HEK293 (cell line): Measurements from ENCODE around the gene NRL.
A peak's percentile ranks its signal among the peaks of the same experiment; 100 is the strongest.

Experiments used
- GLI2 ChIP-seq: fragments of 450-650 bp; formaldehyde crosslinking; IDR thresholded peaks from 2 replicates; pipeline ENCODE4; 2017; ENCODE audit warnings: missing biosample characterization, missing genetic modification characterization, low read depth, borderline replicate concordance
- HOXD13 ChIP-seq: sonication (generic); formaldehyde crosslinking; IDR thresholded peaks from 2 replicates; pipeline ENCODE4 v1.8.0; 2022; ENCODE audit warnings: missing genetic modification reagents, borderline replicate concordance
- KLF8 ChIP-seq: fragments of 450-650 bp; formaldehyde crosslinking; IDR thresholded peaks from 2 replicates; pipeline ENCODE4 v1.5.1; 2016; ENCODE audit warnings: missing biosample characterization, missing genetic modification characterization
- MEIS1 ChIP-seq: sonication (generic); formaldehyde crosslinking; IDR thresholded peaks from 2 replicates; pipeline ENCODE4 v1.8.1; 2022; ENCODE audit warnings: missing genetic modification reagents, mild to moderate bottlenecking, borderline replicate concordance
- REST ChIP-seq: fragments of 450-650 bp; formaldehyde crosslinking; IDR thresholded peaks from 2 replicates; pipeline ENCODE4 v1.5.1; 2016; ENCODE audit warnings: missing biosample characterization, missing genetic modification characterization
- SP2 ChIP-seq: fragments of 450-650 bp; formaldehyde crosslinking; IDR thresholded peaks from 2 replicates; pipeline ENCODE4 v1.5.1; 2016; ENCODE audit warnings: missing biosample characterization, missing genetic modification characterization
- YY1 ChIP-seq: fragments of 450-650 bp; formaldehyde crosslinking; IDR thresholded peaks from 2 replicates; pipeline ENCODE4 v1.5.1; 2018; ENCODE audit warnings: missing biosample characterization, missing genetic modification characterization
- ZBTB11 ChIP-seq: fragments of 450-650 bp; formaldehyde crosslinking; conservative IDR thresholded peaks from 2 replicates; pipeline ENCODE4 v1.5.1; 2016; ENCODE audit warnings: low read depth, missing biosample characterization, missing genetic modification characterization
- ZBTB20 ChIP-seq: fragments of 450-650 bp; formaldehyde crosslinking; IDR thresholded peaks from 2 replicates; pipeline ENCODE4 v1.5.1; 2016; ENCODE audit warnings: missing biosample characterization, missing genetic modification characterization
- ZBTB48 ChIP-seq: fragments of 450-650 bp; formaldehyde crosslinking; IDR thresholded peaks from 2 replicates; pipeline ENCODE4 v1.5.1; 2016; ENCODE audit warnings: missing biosample characterization, missing genetic modification characterization
- ZBTB7A ChIP-seq: fragments of 450-650 bp; formaldehyde crosslinking; IDR thresholded peaks from 2 replicates; pipeline ENCODE4 v1.5.1; 2016; ENCODE audit warnings: low read depth, missing biosample characterization, missing genetic modification characterization
- ZBTB8A ChIP-seq: fragments of 450-650 bp; formaldehyde crosslinking; IDR thresholded peaks from 2 replicates; pipeline ENCODE4 v1.5.1; 2016; ENCODE audit warnings: missing biosample characterization, missing genetic modification characterization
- ZNF132 ChIP-seq: fragments of 450-650 bp; formaldehyde crosslinking; IDR thresholded peaks from 2 replicates; pipeline ENCODE4 v1.5.1; 2017; ENCODE audit warnings: missing biosample characterization, missing genetic modification characterization, borderline replicate concordance
- ZNF155 ChIP-seq: fragments of 450-650 bp; formaldehyde crosslinking; IDR thresholded peaks from 2 replicates; pipeline ENCODE4 v1.5.1; 2016; ENCODE audit warnings: missing biosample characterization, missing genetic modification characterization
- ZNF248 ChIP-seq: fragments of 450-650 bp; formaldehyde crosslinking; IDR thresholded peaks from 2 replicates; pipeline ENCODE4 v1.5.1; 2017; ENCODE audit warnings: missing biosample characterization, missing genetic modification characterization
- ZNF311 ChIP-seq: fragments of 450-650 bp; formaldehyde crosslinking; IDR thresholded peaks from 2 replicates; pipeline ENCODE4 v1.5.1; 2017; ENCODE audit warnings: missing biosample characterization, missing genetic modification characterization, borderline replicate concordance
- ZNF335 ChIP-seq: fragments of 450-650 bp; formaldehyde crosslinking; conservative IDR thresholded peaks from 2 replicates; pipeline ENCODE4 v1.5.1; 2016; ENCODE audit warnings: missing biosample characterization, missing genetic modification characterization
- ZNF501 ChIP-seq: fragments of 450-650 bp; formaldehyde crosslinking; IDR thresholded peaks from 2 replicates; pipeline ENCODE4 v1.5.1; 2016; ENCODE audit warnings: missing biosample characterization, missing genetic modification characterization
- ZNF510 ChIP-seq: fragments of 450-650 bp; formaldehyde crosslinking; IDR thresholded peaks from 2 replicates; pipeline ENCODE4 v1.5.1; 2018; ENCODE audit warnings: mild to moderate bottlenecking, missing genetic modification characterization, missing biosample characterization; ENCODE audit not compliant: insufficient replicate concordance
- ZNF561 ChIP-seq: fragments of 450-650 bp; IDR thresholded peaks from 2 replicates; pipeline ENCODE4 v1.5.1; 2018; ENCODE audit warnings: missing biosample characterization, missing genetic modification characterization, borderline replicate concordance
- ZNF654 ChIP-seq: fragments of 450-650 bp; formaldehyde crosslinking; IDR thresholded peaks from 2 replicates; pipeline ENCODE4 v1.5.1; 2016; ENCODE audit warnings: low read depth, missing biosample characterization, missing genetic modification characterization
- ZNF747 ChIP-seq: fragments of 450-650 bp; formaldehyde crosslinking; IDR thresholded peaks from 2 replicates; pipeline ENCODE4 v1.5.1; 2016; ENCODE audit warnings: missing biosample characterization, missing genetic modification characterization
- ZNF791 ChIP-seq: fragments of 450-650 bp; formaldehyde crosslinking; IDR thresholded peaks from 2 replicates; pipeline ENCODE4 v1.5.1; 2016; ENCODE audit warnings: missing biosample characterization, missing genetic modification characterization
- ZSCAN30 ChIP-seq: fragments of 450-650 bp; IDR thresholded peaks from 2 replicates; pipeline ENCODE4 v1.5.1; 2018; ENCODE audit warnings: missing biosample characterization, mild to moderate bottlenecking, missing genetic modification characterization, moderate library complexity
- ZXDB ChIP-seq: fragments of 450-650 bp; formaldehyde crosslinking; IDR thresholded peaks from 2 replicates; pipeline ENCODE4 v1.5.1; 2016; ENCODE audit warnings: missing biosample characterization, missing genetic modification characterization
- TF ChIP-seq, protein P1 (sequence below): fragments of 450-650 bp; formaldehyde crosslinking; IDR thresholded peaks from 2 replicates; pipeline ENCODE4 v1.5.1; 2016; ENCODE audit warnings: missing biosample characterization, missing genetic modification characterization, borderline replicate concordance
- TF ChIP-seq, protein P2 (sequence below): fragments of 450-650 bp; formaldehyde crosslinking; IDR thresholded peaks from 2 replicates; pipeline ENCODE4 v1.5.1; 2017; ENCODE audit warnings: missing biosample characterization, missing genetic modification characterization

Gene NRL

DNA sequence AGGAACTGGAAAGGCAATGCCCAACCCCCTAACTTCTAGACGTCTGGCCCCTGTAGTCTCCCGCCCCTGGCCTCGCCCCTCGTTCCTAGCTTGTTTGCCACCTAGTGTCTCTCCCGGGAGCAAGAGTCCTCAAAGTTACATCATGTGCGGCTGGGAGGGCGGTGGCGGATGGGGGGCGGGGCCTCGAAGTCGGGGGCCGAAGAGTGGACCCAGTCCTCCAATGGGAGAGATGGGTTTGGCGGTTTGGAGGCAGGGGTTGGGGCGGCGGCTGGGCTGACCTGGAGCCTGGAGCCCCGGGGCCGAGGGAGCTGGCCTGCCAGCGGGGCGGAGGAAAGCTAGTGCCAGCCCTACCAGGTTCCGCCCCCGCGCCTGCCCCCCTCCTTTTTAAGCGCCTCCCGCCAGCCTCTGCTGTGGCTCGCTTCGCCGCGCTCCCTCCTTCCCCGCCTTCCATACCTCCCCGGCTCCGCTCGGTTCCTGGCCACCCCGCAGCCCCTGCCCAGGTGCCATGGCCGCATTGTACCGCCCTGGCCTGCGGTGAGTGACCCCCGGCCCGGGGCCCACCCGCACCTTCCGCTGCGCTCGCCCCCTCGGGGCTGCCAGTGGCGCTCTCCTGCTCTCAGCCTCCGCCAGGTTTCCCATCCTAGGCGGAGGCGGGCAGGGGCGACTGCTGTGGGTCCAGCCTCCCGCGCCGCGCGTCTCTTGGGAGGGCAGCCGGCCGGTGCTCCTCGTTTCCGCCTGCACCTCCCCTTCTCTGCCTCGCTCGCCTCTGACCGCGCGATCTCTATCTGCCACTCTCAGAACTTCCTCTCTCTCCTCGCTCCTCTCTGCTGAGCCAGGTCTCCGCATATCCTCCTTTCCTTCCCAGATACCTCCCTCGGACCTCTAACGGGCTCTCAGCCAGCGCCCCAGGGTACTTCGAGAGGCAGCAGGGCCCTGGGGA, 20.6 kb downstream of the NRL start, which contains the start of gene PCK2 (continued):
- TF ChIP-seq ZNF791 (tag by site-specific recombination) (no peak), ZSCAN30 (tag by site-specific recombination) (peak; percentile 73), ZBTB20 (tag by site-specific recombination) (peak; percentile 62), ZBTB11 (tag by site-specific recombination) (no peak; the same call in none of the 2 replicates), ZNF311 (tag by site-specific recombination) (no peak), ZXDB (tag by site-specific recombination) (peak; percentile 78), ZNF561 (tag by site-specific recombination) (peak; percentile 40; the same call in 1 of the 2 replicates), ZBTB8A (peak; percentile 75), YY1 (tag by site-specific recombination) (peak; percentile 50; the same call in 1 of the 2 replicates), ZNF747 (tag by site-specific recombination) (no peak), ZBTB48 (tag by site-specific recombination) (peak; percentile 8; the same call in 1 of the 2 replicates), ZNF654 (no peak), SP2 (peak; percentile 81), KLF8 (tag by site-specific recombination) (peak; percentile 79; the same call in 1 of the 2 replicates), REST (tag by site-specific recombination) (peak; percentile 41; the same call in 1 of the 2 replicates), ZNF501 (tag by site-specific recombination) (no peak; the same call in 1 of the 2 replicates), ZNF335 (tag by site-specific recombination) (peak; percentile 36; the same call in 1 of the 2 replicates), HOXD13 (CRISPR knock-in tag) (peak; percentile 99), ZNF248 (tag by site-specific recombination) (no peak), ZNF132 (tag by site-specific recombination) (no peak), GLI2 (tag by site-specific recombination) (no peak), ZNF155 (no peak), ZNF510 (tag by site-specific recombination) (no peak), ZBTB7A (tag by site-specific recombination) (no peak), MEIS1 (CRISPR knock-in tag) (no peak)
- TF ChIP-seq, protein P1, sequence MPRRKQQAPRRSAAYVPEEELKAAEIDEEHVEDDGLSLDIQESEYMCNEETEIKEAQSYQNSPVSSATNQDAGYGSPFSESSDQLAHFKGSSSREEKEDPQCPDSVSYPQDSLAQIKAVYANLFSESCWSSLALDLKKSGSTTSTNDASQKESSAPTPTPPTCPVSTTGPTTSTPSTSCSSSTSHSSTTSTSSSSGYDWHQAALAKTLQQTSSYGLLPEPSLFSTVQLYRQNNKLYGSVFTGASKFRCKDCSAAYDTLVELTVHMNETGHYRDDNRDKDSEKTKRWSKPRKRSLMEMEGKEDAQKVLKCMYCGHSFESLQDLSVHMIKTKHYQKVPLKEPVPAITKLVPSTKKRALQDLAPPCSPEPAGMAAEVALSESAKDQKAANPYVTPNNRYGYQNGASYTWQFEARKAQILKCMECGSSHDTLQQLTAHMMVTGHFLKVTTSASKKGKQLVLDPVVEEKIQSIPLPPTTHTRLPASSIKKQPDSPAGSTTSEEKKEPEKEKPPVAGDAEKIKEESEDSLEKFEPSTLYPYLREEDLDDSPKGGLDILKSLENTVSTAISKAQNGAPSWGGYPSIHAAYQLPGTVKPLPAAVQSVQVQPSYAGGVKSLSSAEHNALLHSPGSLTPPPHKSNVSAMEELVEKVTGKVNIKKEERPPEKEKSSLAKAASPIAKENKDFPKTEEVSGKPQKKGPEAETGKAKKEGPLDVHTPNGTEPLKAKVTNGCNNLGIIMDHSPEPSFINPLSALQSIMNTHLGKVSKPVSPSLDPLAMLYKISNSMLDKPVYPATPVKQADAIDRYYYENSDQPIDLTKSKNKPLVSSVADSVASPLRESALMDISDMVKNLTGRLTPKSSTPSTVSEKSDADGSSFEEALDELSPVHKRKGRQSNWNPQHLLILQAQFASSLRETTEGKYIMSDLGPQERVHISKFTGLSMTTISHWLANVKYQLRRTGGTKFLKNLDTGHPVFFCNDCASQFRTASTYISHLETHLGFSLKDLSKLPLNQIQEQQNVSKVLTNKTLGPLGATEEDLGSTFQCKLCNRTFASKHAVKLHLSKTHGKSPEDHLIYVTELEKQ (tag by site-specific recombination), result no peak
- TF ChIP-seq, protein P2, sequence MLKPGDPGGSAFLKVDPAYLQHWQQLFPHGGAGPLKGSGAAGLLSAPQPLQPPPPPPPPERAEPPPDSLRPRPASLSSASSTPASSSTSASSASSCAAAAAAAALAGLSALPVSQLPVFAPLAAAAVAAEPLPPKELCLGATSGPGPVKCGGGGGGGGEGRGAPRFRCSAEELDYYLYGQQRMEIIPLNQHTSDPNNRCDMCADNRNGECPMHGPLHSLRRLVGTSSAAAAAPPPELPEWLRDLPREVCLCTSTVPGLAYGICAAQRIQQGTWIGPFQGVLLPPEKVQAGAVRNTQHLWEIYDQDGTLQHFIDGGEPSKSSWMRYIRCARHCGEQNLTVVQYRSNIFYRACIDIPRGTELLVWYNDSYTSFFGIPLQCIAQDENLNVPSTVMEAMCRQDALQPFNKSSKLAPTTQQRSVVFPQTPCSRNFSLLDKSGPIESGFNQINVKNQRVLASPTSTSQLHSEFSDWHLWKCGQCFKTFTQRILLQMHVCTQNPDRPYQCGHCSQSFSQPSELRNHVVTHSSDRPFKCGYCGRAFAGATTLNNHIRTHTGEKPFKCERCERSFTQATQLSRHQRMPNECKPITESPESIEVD (tag by site-specific recombination), result no peak
